Trophoblast cell (in vitro differentiated cells and primary cell): Measurements from ENCODE around the gene SUSD4.

Experiments used
- DNase-seq, 2 donors: peaks; one replicate each; pipeline ENCODE4 v3.0.0-alpha.2; 2016
- H2AFZ ChIP-seq: 2 replicates; pipeline ENCODE4 v1.6.1; 2013; ENCODE audit warnings: low read length, moderate library complexity, mild to moderate bottlenecking; ENCODE audit not compliant: insufficient read depth, poor library complexity
- H2AK5ac ChIP-seq: 2 replicates; pipeline ENCODE4 v1.6.1; 2013; ENCODE audit warnings: mild to moderate bottlenecking, low read length
- H2BK120ac ChIP-seq: 2 replicates; pipeline ENCODE4 v1.6.1; 2013; ENCODE audit warnings: low read length, mild to moderate bottlenecking, moderate library complexity; ENCODE audit not compliant: insufficient read depth, poor library complexity
- H2BK12ac ChIP-seq: 2 replicates; pipeline ENCODE4 v1.6.1; 2013; ENCODE audit warnings: mild to moderate bottlenecking, low read length, moderate library complexity
- H2BK5ac ChIP-seq: 2 replicates; pipeline ENCODE4 v1.6.1; 2013; ENCODE audit warnings: low read length, low read depth, moderate library complexity, mild to moderate bottlenecking; ENCODE audit not compliant: poor library complexity
- H3K14ac ChIP-seq: 2 replicates; pipeline ENCODE4 v1.6.1; 2013; ENCODE audit warnings: mild to moderate bottlenecking, low read length
- H3K18ac ChIP-seq: 2 replicates; pipeline ENCODE4 v1.6.1; 2013; ENCODE audit warnings: mild to moderate bottlenecking, low read length
- H3K23ac ChIP-seq: 2 replicates; pipeline ENCODE4 v1.6.1; 2013; ENCODE audit warnings: low read length
- H3K27ac ChIP-seq: 2 replicates; pipeline ENCODE4 v1.5.1; 2013; ENCODE audit warnings: low read depth, mild to moderate bottlenecking, inconsistent platforms, low read length, moderate library complexity
- H3K27me3 ChIP-seq: 2 replicates; pipeline ENCODE4 v1.6.1; 2013; ENCODE audit warnings: inconsistent platforms, mild to moderate bottlenecking, low read length, moderate library complexity; ENCODE audit not compliant: insufficient read depth
- H3K36me3 ChIP-seq, 2 experiments: 1 replicate in 1 of 2; 2 replicates in 1 of 2; pipeline ENCODE4 v1.6.1; 2013; ENCODE audit warnings: low read length in 2 of 2, mild to moderate bottlenecking in 2 of 2, moderate library complexity in 1 of 2; ENCODE audit not compliant: insufficient read depth in 2 of 2, control insufficient read depth in 1 of 2
- H3K4ac ChIP-seq: 2 replicates; pipeline ENCODE4 v1.6.1; 2013; ENCODE audit warnings: low read depth, mild to moderate bottlenecking, low read length, moderate library complexity
- H3K4me1 ChIP-seq, 2 experiments: 1 replicate in 1 of 2; 2 replicates in 1 of 2; pipeline ENCODE4 v1.6.1; 2013; ENCODE audit warnings: low read length in 2 of 2, mild to moderate bottlenecking in 2 of 2, moderate library complexity in 1 of 2; ENCODE audit not compliant: insufficient read depth in 2 of 2, control insufficient read depth in 1 of 2
- H3K4me2 ChIP-seq: 2 replicates; pipeline ENCODE4 v1.6.1; 2013; ENCODE audit warnings: inconsistent platforms, mild to moderate bottlenecking, low read length, moderate library complexity
- H3K4me3 ChIP-seq: 2 replicates; pipeline ENCODE4 v1.5.1; 2013; ENCODE audit warnings: mild to moderate bottlenecking, low read depth, low read length, inconsistent platforms
- H3K79me1 ChIP-seq: one replicate; pipeline ENCODE4 v1.6.1; 2013; ENCODE audit warnings: low read length
- H3K79me2 ChIP-seq: 2 replicates; pipeline ENCODE4 v1.6.1; 2013; ENCODE audit warnings: low read length, mild to moderate bottlenecking; ENCODE audit not compliant: control insufficient read depth, insufficient read depth, poor library complexity
- H3K9ac ChIP-seq: 2 replicates; pipeline ENCODE4 v1.6.1; 2013; ENCODE audit warnings: mild to moderate bottlenecking, low read length
- H3K9me3 ChIP-seq: 2 replicates; pipeline ENCODE4 v1.6.1; 2013; ENCODE audit warnings: low read depth, mild to moderate bottlenecking, control low read depth, inconsistent platforms, low read length; ENCODE audit not compliant: insufficient read depth
- H4K12ac ChIP-seq: 2 replicates; pipeline ENCODE4 v1.6.1; 2013; ENCODE audit warnings: low read depth, mild to moderate bottlenecking, low read length, moderate library complexity
- H4K8ac ChIP-seq: 2 replicates; pipeline ENCODE4 v1.6.1; 2013; ENCODE audit warnings: low read depth, mild to moderate bottlenecking, low read length, moderate library complexity
- H4K91ac ChIP-seq: one replicate; pipeline ENCODE4 v1.6.1; 2013; ENCODE audit warnings: low read depth, mild to moderate bottlenecking, low read length, moderate library complexity
- WGBS: extraction: QIAGEN DNeasy Blood & Tissue Kit; methylation state at CpG from one replicate; pipeline ENCODE4 v1.1.7; 2013; ENCODE audit warnings: missing lambda C conversion rate; ENCODE audit not compliant: insufficient read length, insufficient coverage; ENCODE audit errors: extremely low coverage; 5-methylcytosine and 5-hydroxymethylcytosine counted together

SUSD4 gene

GRCh38 chr1:223345720-223346119 is 18.3 kb downstream of the SUSD4 start:
- Histone ChIP-seq H3K9ac (no peak overlapping the region), H3K27ac (no peak overlapping the region), H4K91ac (no peak overlapping the region), H3K9me3 (no peaks in the 10 kb centered on the region), H3K79me1 (no peaks in the 10 kb centered on the region), H3K27me3 (no peaks in the 10 kb centered on the region), H4K12ac (no peak overlapping the region), H3K79me2 (no peaks in the 10 kb centered on the region), H3K14ac (no peak overlapping the region), H2AFZ (no peak overlapping the region), H3K18ac (no peak overlapping the region), H3K4me1 (peaks cover 2 to 3% of the 10 kb centered on the region in 2 experiments), H2AK5ac (no peak overlapping the region), H3K4me3 (no peak overlapping the region), H3K23ac (no peak overlapping the region), H2BK120ac (no peak overlapping the region), H3K4me2 (no peak overlapping the region), H3K36me3 (no peaks in the 10 kb centered on the region), H2BK5ac (no peak overlapping the region), H3K4ac (no peak overlapping the region), H4K8ac (no peak overlapping the region), H2BK12ac (no peak overlapping the region)
- no CpG with 5 or more reads among the region's 4 CpGs for WGBS
- no peak for DNase-seq

- Histone ChIP-seq H2BK12ac (no peak overlapping the region), H2AFZ (no peak overlapping the region), H3K23ac (no peak overlapping the region), H3K9ac (no peak overlapping the region), H3K36me3 (no peaks in the 10 kb centered on the region), H3K4me3 (no peak overlapping the region), H3K27ac (no peak overlapping the region), H4K8ac (no peak overlapping the region), H2AK5ac (no peak overlapping the region), H3K9me3 (no peaks in the 10 kb centered on the region), H2BK120ac (no peak overlapping the region), H2BK5ac (no peak overlapping the region), H3K27me3 (no peaks in the 10 kb centered on the region), H3K18ac (no peak overlapping the region), H3K4me2 (no peak overlapping the region), H4K91ac (no peak overlapping the region), H3K4ac (no peak overlapping the region), H4K12ac (no peak overlapping the region), H3K14ac (no peak overlapping the region), H3K79me1 (no peaks in the 10 kb centered on the region), H3K79me2 (no peaks in the 10 kb centered on the region), H3K4me1 (peaks cover 9 to 14% of the 10 kb centered on the region in 2 experiments)
- DNase-seq = no peak
- WGBS = no CpG with 5 or more reads among the region's 6 CpGs
These were observed 19.5 kb downstream of the SUSD4 start for GRCh38 chr1:223344491-223344890.

- Histone ChIP-seq H3K9ac (no peak overlapping the region), H2BK120ac (no peak overlapping the region), H3K4me2 (no peak overlapping the region), H3K79me1 (no peaks in the 10 kb centered on the region), H4K91ac (no peak overlapping the region), H3K4me1 (peaks cover 12 to 18% of the 10 kb centered on the region in 2 experiments), H2BK12ac (no peak overlapping the region), H2BK5ac (no peak overlapping the region), H3K36me3 (no peaks in the 10 kb centered on the region), H3K27me3 (no peaks in the 10 kb centered on the region), H3K4ac (no peak overlapping the region), H3K79me2 (no peaks in the 10 kb centered on the region), H3K27ac (no peak overlapping the region), H2AK5ac (no peak overlapping the region), H4K8ac (no peak overlapping the region), H3K14ac (no peak overlapping the region), H3K18ac (no peak overlapping the region), H3K4me3 (no peak overlapping the region), H3K23ac (no peak overlapping the region), H2AFZ (no peak overlapping the region), H3K9me3 (no peaks in the 10 kb centered on the region), H4K12ac (no peak overlapping the region)
- no CpG with 5 or more reads among the region's 3 CpGs for WGBS
- DNase-seq = no peak
These were observed 20.3 kb downstream of the SUSD4 start for GRCh38 chr1:223343692-223344091.

- no peak overlapping the region for H3K14ac ChIP-seq
- H3K9ac ChIP-seq = no peak overlapping the region
- no CpG with 5 or more reads among the region's 7 CpGs for WGBS
- no peak for DNase-seq
- no peak overlapping the region for H4K8ac ChIP-seq
- no peaks in the 10 kb centered on the region for H3K36me3 ChIP-seq
- H3K23ac ChIP-seq = no peak overlapping the region
- H3K27ac ChIP-seq = no peak overlapping the region
- H2AFZ ChIP-seq = no peak overlapping the region
- H3K27me3 ChIP-seq = no peaks in the 10 kb centered on the region
- H2BK12ac ChIP-seq = no peak overlapping the region
- H2AK5ac ChIP-seq = no peak overlapping the region
- no peak overlapping the region for H4K12ac ChIP-seq
- no peaks in the 10 kb centered on the region for H3K79me1 ChIP-seq
- H2BK120ac ChIP-seq = no peak overlapping the region
- no peak overlapping the region for H3K4ac ChIP-seq
- no peak overlapping the region for H2BK5ac ChIP-seq
- no peaks in the 10 kb centered on the region for H3K79me2 ChIP-seq
- no peak overlapping the region for H3K4me3 ChIP-seq
- H3K4me2 ChIP-seq = no peak overlapping the region
- no peak overlapping the region for H4K91ac ChIP-seq
- H3K4me1 ChIP-seq = peaks cover 12 to 18% of the 10 kb centered on the region in 2 experiments
- H3K9me3 ChIP-seq = no peaks in the 10 kb centered on the region
- no peak overlapping the region for H3K18ac ChIP-seq
These were observed 22.9 kb downstream of the SUSD4 start for GRCh38 chr1:223341121-223341520.
